Kidney capillary endothelial cell (primary cell): ENCODE data around the gene RSRC1.
"Not testable (repeated sequence)": the region's sequence is repeated elsewhere in the genome, so short reads cannot be mapped to it uniquely, and the experiment has no call there.

Source experiments
- DNase-seq: peaks from one replicate; pipeline ENCODE4 v3.0.0-alpha.2; 2018; ENCODE audit warnings: low spot score

The RSRC1 gene

DNA sequence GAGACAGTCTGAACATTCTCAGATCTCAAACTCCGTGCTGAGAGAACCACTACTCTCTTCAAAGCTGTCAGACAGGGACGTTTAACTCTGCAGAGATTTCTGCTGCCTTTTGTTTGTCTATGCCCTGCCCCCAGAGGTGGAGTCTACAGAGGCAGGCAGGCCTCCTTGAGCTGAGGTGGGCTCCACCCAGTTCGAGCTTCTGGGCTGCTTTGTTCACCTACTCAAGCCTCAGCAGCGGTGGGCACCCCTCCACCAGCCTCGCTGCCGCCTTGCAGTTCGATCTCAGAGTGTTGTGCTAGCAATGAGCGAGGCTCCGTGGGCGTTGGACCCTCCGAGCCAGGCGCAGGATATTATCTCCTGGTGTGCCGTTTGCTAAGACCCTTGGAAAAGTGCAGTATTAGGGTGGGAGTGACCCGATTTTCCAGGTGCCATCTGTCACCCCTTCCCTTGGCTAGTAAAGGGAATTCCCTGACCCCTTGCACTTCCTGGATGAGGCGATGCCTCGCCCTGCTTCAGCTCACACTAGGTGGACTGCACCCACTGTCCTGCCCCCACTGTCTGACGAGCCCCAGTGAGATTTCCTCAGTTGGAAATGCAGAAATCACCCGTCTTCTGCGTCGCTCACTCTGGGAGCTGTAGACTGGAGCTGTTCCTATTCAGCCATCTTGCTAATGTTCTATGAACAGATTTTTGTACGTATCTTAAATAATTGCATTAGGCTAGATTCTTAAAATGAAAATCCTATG lies 220.0 kb downstream of the RSRC1 start:
- DNase-seq = not testable (repeated sequence)

DNA sequence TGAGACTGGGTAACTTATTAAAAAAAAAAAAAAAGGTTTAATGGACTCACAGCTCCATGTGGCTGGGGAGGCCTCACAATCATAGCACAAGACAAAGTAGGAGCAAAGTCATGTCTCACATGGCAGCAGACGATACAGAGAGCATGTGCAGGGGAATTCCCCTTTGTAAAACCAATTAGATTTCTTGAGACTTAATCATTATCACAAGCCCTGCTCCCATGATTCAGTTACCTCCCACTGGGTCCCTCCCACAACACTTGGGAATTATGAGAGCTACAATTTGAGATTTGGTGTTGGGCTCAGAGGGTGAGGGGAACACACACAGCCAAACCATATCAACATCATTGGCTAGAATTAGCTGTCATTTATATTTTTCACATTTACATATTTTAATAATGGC lies 221.0 kb downstream of the RSRC1 start:
- no peak for DNase-seq

DNA sequence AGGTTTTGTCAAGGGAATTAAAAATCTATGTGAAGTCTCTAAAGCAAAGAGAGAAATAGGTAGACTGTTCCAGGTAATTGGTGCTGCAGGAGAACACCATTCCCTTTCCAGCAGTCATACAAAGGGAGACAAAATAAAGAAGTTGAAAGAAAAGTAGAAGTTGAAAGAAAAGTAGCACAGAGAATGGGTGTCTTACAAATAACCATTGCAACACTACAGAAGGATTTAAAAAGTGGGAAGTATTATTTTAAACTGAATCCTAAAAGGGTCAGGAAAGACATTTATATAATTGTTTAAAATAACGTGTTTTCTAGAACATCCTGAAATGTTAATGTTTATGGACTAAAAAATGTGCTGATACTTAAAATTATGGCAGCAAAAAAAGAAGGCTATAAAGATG lies 223.8 kb downstream of the RSRC1 start:
- no peak for DNase-seq

- no peak for DNase-seq
These were observed 227.2 kb downstream of the RSRC1 start for GRCh38 chr3:158337110-158337509.

DNA sequence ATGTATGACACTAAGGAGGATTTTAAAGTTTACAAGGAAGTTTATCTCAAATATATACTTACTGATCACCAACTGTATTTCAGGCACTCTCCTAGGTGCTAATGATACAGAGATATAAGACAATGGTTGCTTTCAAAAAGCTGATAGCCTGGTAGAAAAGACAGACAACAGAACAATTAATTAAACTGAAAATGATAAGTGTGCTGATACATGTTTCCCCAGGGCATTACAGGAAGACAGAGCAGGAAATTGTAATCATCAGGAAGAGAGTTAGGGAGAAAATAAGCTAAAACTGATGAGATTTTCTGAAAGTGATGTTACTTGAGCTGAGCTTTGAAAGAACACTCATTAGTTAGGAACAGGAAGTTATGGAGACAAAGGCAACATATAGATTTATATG lies 229.7 kb downstream of the RSRC1 start:
- no peak for DNase-seq

- not testable (repeated sequence) for DNase-seq
These were observed 231.1 kb downstream of the RSRC1 start for GRCh38 chr3:158340951-158341350.

- no peak for DNase-seq
These were observed 238.1 kb downstream of the RSRC1 start for GRCh38 chr3:158347966-158348365.

DNA sequence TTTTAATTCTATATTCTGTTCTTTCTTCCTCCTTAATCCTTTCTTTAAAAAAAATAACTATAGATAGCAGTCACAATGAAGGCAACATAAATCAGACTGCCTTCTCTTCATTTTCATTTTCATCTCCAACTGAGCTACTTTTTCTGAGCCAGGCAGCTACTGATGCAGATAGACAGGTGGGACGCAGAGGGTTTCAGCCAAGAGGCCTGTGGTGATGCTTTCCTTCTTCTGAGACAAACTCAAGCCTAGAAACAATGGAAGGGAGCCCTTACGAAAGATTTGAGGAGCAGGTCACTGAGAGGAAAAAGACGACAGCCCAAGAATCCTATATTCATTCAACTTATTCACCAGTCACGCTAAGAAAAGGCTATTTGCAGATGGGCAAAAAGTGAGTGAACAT lies 241.1 kb downstream of the RSRC1 start:
- DNase-seq = no peak

- DNase-seq = no peak
These were observed 242.7 kb downstream of the RSRC1 start for GRCh38 chr3:158352551-158352950.

DNA sequence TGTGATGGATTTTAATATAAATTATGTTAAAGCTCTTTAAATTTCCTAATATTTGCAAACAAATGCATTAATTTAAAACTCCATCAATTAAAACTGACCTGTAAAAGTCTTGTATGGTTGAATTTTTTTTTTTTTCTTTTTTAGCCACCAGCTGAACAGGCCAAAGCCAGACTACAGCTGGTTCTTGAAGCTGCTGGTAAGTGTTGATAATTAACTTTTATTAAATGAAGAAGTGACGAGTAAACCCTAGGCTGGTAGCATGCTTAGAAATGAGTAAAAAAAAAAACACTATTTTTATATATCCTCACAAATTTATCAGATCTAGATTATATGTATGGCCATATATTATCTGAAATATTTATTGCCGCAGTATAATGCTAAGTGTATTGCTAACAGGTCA lies 244.8 kb downstream of the RSRC1 start:
- DNase-seq = no peak

DNA sequence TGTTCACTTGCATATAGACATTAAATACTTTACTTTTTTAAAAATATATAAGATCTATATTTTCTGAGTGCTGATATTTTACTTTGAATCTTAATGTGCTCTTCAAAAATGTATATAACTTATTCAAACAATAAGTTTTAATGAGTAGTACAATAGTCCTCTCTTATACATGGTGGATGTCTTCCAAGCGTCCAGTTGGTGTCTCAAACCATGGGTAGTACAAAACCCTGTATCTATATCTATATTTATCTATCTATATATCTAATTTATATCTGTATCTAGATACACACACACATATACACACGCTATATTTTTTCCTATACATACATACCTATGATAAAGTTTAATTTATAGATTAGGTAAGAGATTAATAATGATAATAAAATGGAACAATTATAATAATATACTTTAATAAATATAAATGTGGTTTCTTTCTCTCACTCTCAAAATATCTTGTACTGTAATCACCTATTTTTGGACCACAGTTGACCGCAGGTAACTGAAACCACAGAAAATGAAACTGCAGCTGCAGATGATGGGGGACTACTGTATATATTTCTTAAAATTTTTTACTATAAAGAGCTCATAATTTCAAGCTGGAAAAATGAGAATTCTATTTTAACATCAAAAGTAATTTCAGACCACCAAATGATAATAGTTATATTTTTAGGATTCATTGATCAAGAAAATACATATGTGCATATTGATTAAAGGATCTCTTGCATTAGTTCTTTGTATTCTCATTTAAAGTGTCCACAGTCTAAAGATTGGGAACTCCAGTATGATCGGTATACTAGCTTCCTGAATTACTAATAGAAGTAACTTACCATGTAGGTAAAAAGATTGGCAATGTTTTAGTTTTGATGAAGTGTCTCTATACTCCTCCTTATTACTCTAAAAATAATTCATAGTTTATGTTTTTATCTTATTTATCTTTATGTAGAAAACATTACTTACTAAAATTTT lies 246.0 kb downstream of the RSRC1 start:
- DNase-seq = no peak

DNA sequence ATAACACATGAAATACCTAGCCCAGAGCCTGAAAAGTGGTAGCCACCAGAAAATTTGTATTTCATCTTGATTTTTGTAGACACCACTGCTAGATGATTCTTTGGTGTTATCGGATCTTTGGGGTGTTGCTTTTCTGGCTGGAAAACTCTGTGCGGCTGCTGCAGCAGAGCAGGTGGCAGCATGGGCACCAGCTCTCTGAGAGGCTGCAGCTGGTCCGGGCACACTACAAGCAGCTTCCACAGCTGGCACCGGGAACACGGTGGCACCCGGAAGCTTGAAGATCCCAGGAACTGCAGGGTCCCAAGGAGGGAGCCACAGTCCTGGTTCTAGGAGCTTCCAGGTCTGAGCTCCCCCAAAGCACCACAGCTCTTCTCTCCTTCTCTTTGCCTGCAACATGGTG lies 249.4 kb downstream of the RSRC1 start:
- DNase-seq = no peak

GRCh38 chr3:158360756-158361448 lies 251.0 kb downstream of the RSRC1 start:
- no peak for DNase-seq

GRCh38 chr3:158368271-158368670 lies 258.4 kb downstream of the RSRC1 start:
- DNase-seq = no peak

GRCh38 chr3:158369279-158369678 lies 259.4 kb downstream of the RSRC1 start:
- DNase-seq = no peak

GRCh38 chr3:158379517-158379916 lies 269.6 kb downstream of the RSRC1 start:
- DNase-seq = no peak

GRCh38 chr3:158381262-158381868 lies 271.5 kb downstream of the RSRC1 start:
- DNase-seq = no peak

GRCh38 chr3:158382479-158382878 lies 272.6 kb downstream of the RSRC1 start:
- DNase-seq = no peak

DNA sequence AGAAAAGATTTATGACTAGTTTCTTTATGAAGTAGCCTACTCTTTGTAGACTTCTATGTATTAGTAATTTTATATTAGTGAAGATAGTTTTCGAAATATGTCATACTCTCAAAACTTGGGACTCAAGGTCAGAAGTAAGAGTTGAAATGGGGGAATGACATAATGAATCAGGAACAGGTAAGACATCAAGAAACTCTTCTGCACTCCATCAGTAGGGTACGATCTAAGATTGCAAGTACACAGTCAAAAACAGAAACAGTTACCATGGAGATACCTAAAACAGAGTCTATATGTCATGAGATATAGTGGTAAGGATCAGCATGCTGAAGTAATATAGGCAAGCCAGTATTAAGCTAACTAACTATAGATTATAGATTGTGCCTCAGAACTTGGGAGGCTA lies 274.1 kb downstream of the RSRC1 start:
- DNase-seq = no peak

DNA sequence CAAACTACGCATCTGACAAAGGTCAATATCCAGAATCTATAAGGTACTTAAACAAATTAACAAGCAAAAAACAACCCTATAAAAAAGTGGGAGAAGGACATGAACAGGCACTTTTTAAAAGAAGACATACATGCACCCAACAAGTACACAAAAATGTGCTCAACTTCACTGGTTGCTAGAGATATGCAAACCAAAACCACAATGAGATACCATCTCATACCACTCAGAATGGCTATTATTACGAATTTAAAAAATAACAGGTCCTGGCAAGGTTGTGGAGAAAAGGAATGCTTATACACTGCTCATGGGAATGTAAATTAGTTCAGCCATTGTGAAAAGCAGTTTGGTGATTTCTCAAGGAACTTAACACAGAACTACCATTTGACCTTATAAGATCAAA lies 285.5 kb downstream of the RSRC1 start:
- DNase-seq = no peak

DNA sequence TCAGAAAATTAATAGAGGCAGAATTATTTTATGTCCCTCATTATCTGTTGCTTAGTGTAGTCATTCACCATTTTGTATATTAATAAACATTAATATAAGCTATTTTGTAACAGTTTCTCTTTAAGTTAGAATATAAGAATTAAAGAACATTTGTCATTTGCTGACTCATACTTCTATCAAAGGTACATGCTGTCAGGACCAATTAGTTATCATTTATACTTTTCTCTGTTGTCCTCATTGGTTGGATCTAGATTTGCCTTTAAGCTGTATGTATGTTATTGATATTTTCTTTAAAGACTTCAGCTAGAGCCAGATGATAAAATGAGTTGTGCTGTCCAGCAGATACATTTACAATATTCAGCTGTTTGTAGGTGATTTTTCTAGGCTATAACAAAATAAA lies 292.7 kb downstream of the RSRC1 start:
- no peak for DNase-seq

- no peak for DNase-seq
These were observed 293.1 kb downstream of the RSRC1 start for GRCh38 chr3:158403013-158403412.
